ENCODE measurements around the gene KRTAP10-1. TPM values are rescaled to one million over a fixed set of nuclear protein-coding genes. Genes with fewer than 3 reads are reported as not detected.

KRTAP10-1 gene
- total RNA-seq, 1 donor from 2014 or later = not detected

- no peak overlapping the region for H3K27ac ChIP-seq
- DNase-seq = no peak
Observed at GRCh38 chr21:44492567-44493385, 47.2 kb downstream of the KRTAP10-1 start.

GRCh38 chr21:44490816-44491215 lies 49.2 kb downstream of the KRTAP10-1 start:
- DNase-seq (no peak), ATAC-seq (no peak)
- Histone ChIP-seq H3K36me3 (no peaks in the 10 kb centered on the region), H3K4me3 (no peak overlapping the region), H3K4me1 (no peaks in the 10 kb centered on the region), H3K9me3 (peaks cover 13% of the 10 kb centered on the region), H3K27ac (no peak overlapping the region), H3K27me3 (ENCODE audit: low read depth) (peaks cover 7% of the 10 kb centered on the region)
- intact Hi-C loops (cut with DNase I) = no loop called here
- TF ChIP-seq CTCF (IDR thresholded peaks at IDR 0.05) = no peak

More at GRCh38 chr21:44492567-44493385, 47.2 kb downstream of the KRTAP10-1 start:
- Histone ChIP-seq H3K36me3 (no peaks in the 10 kb centered on the region), H3K4me1 (peaks cover 3% of the 10 kb centered on the region), H3K27me3 (ENCODE audit: low read depth) (peaks cover 7% of the 10 kb centered on the region), H3K9me3 (peaks cover 13% of the 10 kb centered on the region), H3K4me3 (no peak overlapping the region)
- ATAC-seq = no peak
- no peak for TF ChIP-seq CTCF (IDR thresholded peaks at IDR 0.05)
- intact Hi-C loops (cut with DNase I) = no loop called here

GRCh38 chr21:44490405-44490804 lies 49.6 kb downstream of the KRTAP10-1 start:
- ATAC-seq (no peak), DNase-seq (no peak)
- Histone ChIP-seq H3K9me3 (peaks cover 13% of the 10 kb centered on the region), H3K4me3 (no peak overlapping the region), H3K27ac (no peak overlapping the region), H3K27me3 (ENCODE audit: low read depth) (peaks cover 7% of the 10 kb centered on the region), H3K4me1 (no peaks in the 10 kb centered on the region), H3K36me3 (no peaks in the 10 kb centered on the region)
- intact Hi-C loops (cut with DNase I) = no loop called here
- no peak for TF ChIP-seq CTCF (IDR thresholded peaks at IDR 0.05)

- no peak for DNase-seq
- no peak for ATAC-seq
- no peaks in the 10 kb centered on the region for H3K36me3 ChIP-seq
- no peak overlapping the region for H3K27ac ChIP-seq
- peaks cover 13% of the 10 kb centered on the region for H3K9me3 ChIP-seq
- TF ChIP-seq CTCF (IDR thresholded peaks at IDR 0.05) = no peak
- intact Hi-C loops (cut with DNase I) = no loop called here
- H3K27me3 ChIP-seq (ENCODE audit: low read depth) = peaks cover 5% of the 10 kb centered on the region
- no peaks in the 10 kb centered on the region for H3K4me1 ChIP-seq
- no peak overlapping the region for H3K4me3 ChIP-seq
Observed at GRCh38 chr21:44489962-44490361, 50.0 kb downstream of the KRTAP10-1 start.

Other genes starting within 250 kb of the KRTAP10-1 start
- 106 TPM for gene PFKL, start 240.1 kb downstream of the KRTAP10-1 start, total RNA-seq
- gene CFAP410, start 200.8 kb downstream of the KRTAP10-1 start, total RNA-seq = 20.3 TPM
- gene TRPM2, start 186.6 kb downstream of the KRTAP10-1 start, total RNA-seq = 17.9 TPM
- gene LRRC3, start 84.7 kb downstream of the KRTAP10-1 start, total RNA-seq = 4.0 TPM
- not detected for gene KRTAP10-2, start 11.3 kb upstream of the KRTAP10-1 start, total RNA-seq
- gene KRTAP10-3, start 18.6 kb upstream of the KRTAP10-1 start, total RNA-seq = not detected
- gene KRTAP10-4, start 33.5 kb upstream of the KRTAP10-1 start, total RNA-seq = not detected
- gene KRTAP10-5, start 40.4 kb upstream of the KRTAP10-1 start, total RNA-seq = not detected
- not detected for gene KRTAP10-6, start 52.3 kb upstream of the KRTAP10-1 start, total RNA-seq
- gene KRTAP10-7, start 60.4 kb upstream of the KRTAP10-1 start, total RNA-seq = not detected
- not detected for gene KRTAP10-8, start 71.9 kb upstream of the KRTAP10-1 start, total RNA-seq
- gene KRTAP10-9, start 86.9 kb upstream of the KRTAP10-1 start, total RNA-seq = not detected
- not detected for gene KRTAP10-10, start 97.2 kb upstream of the KRTAP10-1 start, total RNA-seq
- not detected for gene KRTAP10-11, start 106.2 kb upstream of the KRTAP10-1 start, total RNA-seq
- not detected for gene KRTAP12-4, start 114.5 kb upstream of the KRTAP10-1 start, total RNA-seq
- not detected for gene KRTAP12-3, start 117.7 kb upstream of the KRTAP10-1 start, total RNA-seq
- not detected for gene KRTAP12-2, start 126.7 kb upstream of the KRTAP10-1 start, total RNA-seq
- gene KRTAP12-1, start 142.0 kb upstream of the KRTAP10-1 start, total RNA-seq = not detected
- gene KRTAP10-12, start 157.0 kb upstream of the KRTAP10-1 start, total RNA-seq = not detected
- gene TSPEAR, start 171.4 kb upstream of the KRTAP10-1 start, total RNA-seq = 0.27 TPM

All from lower lobe of right lung (tissue), 2 donors.